ENCODE data around the gene C6orf62.

- no peak for TF ChIP-seq CTCF (conservative IDR thresholded peaks at IDR 0.05)
- TF ChIP-seq ZFX (IDR thresholded peaks at IDR 0.05), result no peak
Measured at GRCh38 chr6:24691550-24691949, 27.4 kb downstream of the C6orf62 start.

All from C4-2B (cell line).